ENCODE data around the gene CSRP3.

CSRP3 gene

GRCh38 chr11:19187833-19188258 is 13.9 kb downstream of the CSRP3 start:
- Histone ChIP-seq H3K4me3 (no peak overlapping the region), H3K9ac (no peak overlapping the region), H3K4me1 (no peaks in the 10 kb centered on the region), H3K27me3 (no peaks in the 10 kb centered on the region), H3K27ac (no peak overlapping the region), H3K4me2 (no peak overlapping the region), H4K20me1 (no peaks in the 10 kb centered on the region), H3K36me3 (no peaks in the 10 kb centered on the region), H3K9me3 (no peaks in the 10 kb centered on the region)
- no peak for TF ChIP-seq Cebpa-rat (IDR thresholded peaks at IDR 0.05)

- Histone ChIP-seq H3K36me3 (no peaks in the 10 kb centered on the region), H4K20me1 (no peaks in the 10 kb centered on the region), H3K9me3 (no peaks in the 10 kb centered on the region), H3K27me3 (no peaks in the 10 kb centered on the region), H3K27ac (no peak overlapping the region), H3K9ac (no peak overlapping the region), H3K4me1 (no peaks in the 10 kb centered on the region), H3K4me3 (no peak overlapping the region), H3K4me2 (no peak overlapping the region)
- TF ChIP-seq Cebpa-rat (IDR thresholded peaks at IDR 0.05), result no peak
Observed at GRCh38 chr11:19187114-19187832, 14.5 kb downstream of the CSRP3 start.

- no peaks in the 10 kb centered on the region for H4K20me1 ChIP-seq
- H3K4me2 ChIP-seq, result no peak overlapping the region
- H3K36me3 ChIP-seq, result no peaks in the 10 kb centered on the region
- H3K4me3 ChIP-seq, result no peak overlapping the region
- no peak overlapping the region for H3K27ac ChIP-seq
- TF ChIP-seq Cebpa-rat (IDR thresholded peaks at IDR 0.05), result no peak
- no peak overlapping the region for H3K9ac ChIP-seq
- H3K9me3 ChIP-seq, result no peaks in the 10 kb centered on the region
- H3K4me1 ChIP-seq, result no peaks in the 10 kb centered on the region
- no peaks in the 10 kb centered on the region for H3K27me3 ChIP-seq
Observed at GRCh38 chr11:19185516-19186052, 16.2 kb downstream of the CSRP3 start.

DNA sequence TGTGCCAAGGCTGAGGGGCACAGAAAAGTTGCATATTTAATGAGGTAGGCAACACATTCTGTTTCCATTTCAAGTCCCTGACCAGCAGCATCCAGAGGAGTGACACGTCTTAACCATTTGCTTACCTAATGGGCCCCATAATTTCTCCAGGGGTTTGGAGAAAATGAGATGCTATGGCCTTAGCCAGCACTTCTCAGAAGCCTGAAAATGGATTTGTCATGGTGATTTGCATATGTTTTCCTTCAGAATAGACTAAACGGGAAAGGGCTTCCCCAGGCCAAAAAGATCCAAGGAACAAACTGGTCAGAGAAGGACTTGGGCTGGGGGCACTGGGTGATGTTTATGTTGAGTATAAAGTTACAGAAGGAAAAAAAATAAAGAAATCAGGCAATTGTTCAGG is 16.7 kb downstream of the CSRP3 start:
- Histone ChIP-seq H3K9ac (no peak overlapping the region), H3K9me3 (no peaks in the 10 kb centered on the region), H3K4me2 (no peak overlapping the region), H4K20me1 (no peaks in the 10 kb centered on the region), H3K4me1 (no peaks in the 10 kb centered on the region), H3K27ac (no peak overlapping the region), H3K4me3 (no peak overlapping the region), H3K36me3 (no peaks in the 10 kb centered on the region), H3K27me3 (no peaks in the 10 kb centered on the region)
- TF ChIP-seq Cebpa-rat (IDR thresholded peaks at IDR 0.05), result no peak

- H3K4me1 ChIP-seq, result no peaks in the 10 kb centered on the region
- no peak for TF ChIP-seq Cebpa-rat (IDR thresholded peaks at IDR 0.05)
- no peaks in the 10 kb centered on the region for H4K20me1 ChIP-seq
- H3K27ac ChIP-seq, result no peak overlapping the region
- no peak overlapping the region for H3K9ac ChIP-seq
- no peak overlapping the region for H3K4me3 ChIP-seq
- H3K36me3 ChIP-seq, result no peaks in the 10 kb centered on the region
- H3K9me3 ChIP-seq, result no peaks in the 10 kb centered on the region
- H3K4me2 ChIP-seq, result no peak overlapping the region
- no peaks in the 10 kb centered on the region for H3K27me3 ChIP-seq
Observed at GRCh38 chr11:19183646-19184045, 18.1 kb downstream of the CSRP3 start.

DNA sequence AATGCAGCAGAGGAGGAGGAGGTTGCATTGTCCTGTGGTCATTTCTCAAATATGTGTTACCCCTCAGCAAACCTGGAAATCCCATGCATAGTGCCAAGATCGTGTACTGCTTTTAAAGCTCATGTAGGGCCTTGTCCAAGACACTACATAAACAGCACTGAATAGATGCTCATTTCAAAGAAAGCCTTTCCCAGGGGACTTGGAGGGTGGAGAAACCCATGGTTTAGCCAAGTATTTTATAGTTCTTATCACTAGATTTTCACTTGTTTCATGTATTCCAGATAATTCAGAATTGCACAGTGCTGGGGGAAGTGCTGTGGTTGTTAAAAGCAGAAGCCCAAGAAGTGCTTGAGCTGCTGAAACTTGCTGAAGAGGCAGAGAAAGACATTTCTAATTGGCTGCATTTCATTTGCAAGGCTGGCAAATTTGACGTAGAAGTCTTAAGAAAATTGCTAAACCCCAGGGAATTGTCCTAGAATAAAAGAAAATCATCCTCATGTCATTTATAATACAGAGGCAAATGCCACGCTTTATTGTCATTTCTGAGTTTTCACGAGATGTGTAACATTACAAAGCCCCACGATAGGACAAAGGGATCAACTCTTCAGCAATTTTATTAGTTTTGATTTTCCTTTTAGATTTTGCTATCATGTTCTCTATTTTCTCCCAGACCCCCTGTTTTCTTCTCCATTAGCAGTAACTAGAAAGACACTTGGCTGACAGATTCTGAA is 20.1 kb downstream of the CSRP3 start:
- no peak overlapping the region for H3K9ac ChIP-seq
- no peak overlapping the region for H3K4me3 ChIP-seq

DNA sequence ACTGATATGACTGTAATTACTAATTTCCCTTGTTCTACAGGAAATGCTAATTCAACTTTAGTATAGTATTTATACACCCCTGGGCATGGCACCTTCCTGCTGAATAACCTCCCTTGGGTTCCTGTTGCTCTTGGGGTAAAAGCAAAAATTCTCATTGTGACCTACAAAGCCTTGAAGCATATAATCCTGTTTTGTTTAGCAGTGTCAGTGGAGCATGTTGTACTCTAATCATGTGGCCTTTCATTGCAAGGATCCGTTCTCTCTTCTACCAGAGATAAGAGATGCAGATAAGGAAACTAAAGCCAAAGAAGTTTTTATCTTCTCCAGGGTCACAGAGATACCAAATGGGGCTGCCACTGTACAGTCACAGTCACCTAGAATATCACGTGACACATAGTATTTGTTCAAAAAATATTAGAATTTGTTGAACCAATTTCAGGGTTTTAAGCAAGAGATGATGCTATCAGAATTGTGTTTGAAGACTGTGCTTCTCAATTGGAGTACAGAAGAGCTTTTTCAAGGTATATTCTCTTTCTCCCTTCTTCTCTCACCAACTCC is 25.1 kb downstream of the CSRP3 start:
- no peak overlapping the region for H3K4me3 ChIP-seq
- H3K27me3 ChIP-seq, result no peaks in the 10 kb centered on the region
- no peak for TF ChIP-seq Cebpa-rat (IDR thresholded peaks at IDR 0.05)
- no peak overlapping the region for H3K27ac ChIP-seq
- H3K36me3 ChIP-seq, result peaks cover 60% of the 10 kb centered on the region
- H3K9me3 ChIP-seq, result no peaks in the 10 kb centered on the region
- peaks cover 8% of the 10 kb centered on the region; the same call in 1 of the 2 replicates for H3K4me1 ChIP-seq
- H4K20me1 ChIP-seq, result no peaks in the 10 kb centered on the region
- no peak overlapping the region for H3K9ac ChIP-seq
- H3K4me2 ChIP-seq, result no peak overlapping the region

More for the DNA sequence above, 20.1 kb downstream of the CSRP3 start:
- no peak overlapping the region for H3K4me2 ChIP-seq
- TF ChIP-seq Cebpa-rat (IDR thresholded peaks at IDR 0.05), result no peak
- no peaks in the 10 kb centered on the region for H3K27me3 ChIP-seq
- H3K9me3 ChIP-seq, result no peaks in the 10 kb centered on the region
- no peaks in the 10 kb centered on the region for H3K4me1 ChIP-seq
- no peak overlapping the region for H3K27ac ChIP-seq
- H4K20me1 ChIP-seq, result no peaks in the 10 kb centered on the region
- H3K36me3 ChIP-seq, result peaks cover 16% of the 10 kb centered on the region

GRCh38 chr11:19173964-19174638 is 27.7 kb downstream of the CSRP3 start:
- Histone ChIP-seq H3K4me1 (peaks cover 8% of the 10 kb centered on the region; the same call in 1 of the 2 replicates), H4K20me1 (no peaks in the 10 kb centered on the region), H3K27me3 (no peaks in the 10 kb centered on the region), H3K36me3 (peaks cover 83% of the 10 kb centered on the region), H3K9ac (no peak overlapping the region), H3K9me3 (no peaks in the 10 kb centered on the region), H3K4me2 (no peak overlapping the region), H3K4me3 (no peak overlapping the region), H3K27ac (no peak overlapping the region)
- TF ChIP-seq Cebpa-rat (IDR thresholded peaks at IDR 0.05), result no peak

GRCh38 chr11:19173004-19173689 is 28.6 kb downstream of the CSRP3 start:
- Histone ChIP-seq H3K9ac (no peak overlapping the region), H3K27me3 (no peaks in the 10 kb centered on the region), H3K9me3 (no peaks in the 10 kb centered on the region), H3K4me3 (no peak overlapping the region), H3K27ac (no peak overlapping the region), H3K36me3 (peaks cover 90% of the 10 kb centered on the region), H3K4me1 (peaks cover 8% of the 10 kb centered on the region; the same call in 1 of the 2 replicates), H3K4me2 (no peak overlapping the region), H4K20me1 (no peaks in the 10 kb centered on the region)
- TF ChIP-seq Cebpa-rat (IDR thresholded peaks at IDR 0.05), result no peak
